Neural progenitor cell (in vitro differentiated cells): ENCODE data around the gene ZC3H13. TPM values are rescaled to one million over a fixed set of nuclear protein-coding genes. Genes with fewer than 3 reads are reported as not detected.

Experiments
- DNase-seq: peaks from one replicate; pipeline ENCODE4 v3.0.0-alpha.2; 2016; ENCODE audit warnings: low spot score
- H2AFZ ChIP-seq: fragments of 200-600 bp; sonication (generic); replicated peaks from 2 replicates; pipeline ENCODE4 v1.6.1; 2016; ENCODE audit warnings: antibody characterized with exemption
- H3F3A ChIP-seq: fragments of 200-600 bp; sonication (generic); 2 replicates; pipeline ENCODE4 v1.6.1; 2016; ENCODE audit warnings: antibody characterized with exemption, low read depth
- H3K27ac ChIP-seq: fragments of 200-600 bp; sonication (generic); 2 replicates; pipeline ENCODE4 v1.5.1; 2016; ENCODE audit warnings: mild to moderate bottlenecking
- H3K27me3 ChIP-seq: fragments of 200-600 bp; sonication (generic); 2 replicates; pipeline ENCODE4 v1.6.1; 2016; ENCODE audit warnings: mild to moderate bottlenecking, moderate library complexity
- H3K36me3 ChIP-seq: fragments of 200-600 bp; sonication (generic); 2 replicates; pipeline ENCODE4 v1.5.1; 2016
- H3K4me1 ChIP-seq: fragments of 200-600 bp; sonication (generic); 2 replicates; pipeline ENCODE4 v1.6.1; 2016; ENCODE audit warnings: mixed run types
- H3K4me2 ChIP-seq: fragments of 200-600 bp; sonication (generic); 2 replicates; pipeline ENCODE4 v1.6.1; 2016
- H3K4me3 ChIP-seq: fragments of 200-600 bp; sonication (generic); 2 replicates; pipeline ENCODE4 v1.5.1; 2016
- H3K79me2 ChIP-seq: fragments of 200-600 bp; sonication (generic); 2 replicates; pipeline ENCODE4 v1.6.1; 2016; ENCODE audit warnings: low read depth
- H3K9ac ChIP-seq: fragments of 200-600 bp; sonication (generic); 2 replicates; pipeline ENCODE4 v1.6.1; 2016
- H3K9me3 ChIP-seq: fragments of 200-600 bp; sonication (generic); 2 replicates; pipeline ENCODE4 v1.5.1; 2016; ENCODE audit warnings: low read depth
- H4K20me1 ChIP-seq: fragments of 200-600 bp; sonication (generic); 2 replicates; pipeline ENCODE4 v1.6.1; 2016; ENCODE audit warnings: low read depth
- H3K27ac Mint-ChIP-seq: 3 replicates; pipeline ENCODE4 v1.8.0; 2021; ENCODE audit warnings: mixed read lengths
- H3K27me3 Mint-ChIP-seq: 2 replicates; pipeline ENCODE4 v1.8.0; 2022; ENCODE audit warnings: low read depth, mild to moderate bottlenecking, inconsistent platforms, moderate library complexity, mixed read lengths; ENCODE audit not compliant: insufficient read depth
- H3K36me3 Mint-ChIP-seq: 3 replicates; pipeline ENCODE4 v1.8.0; 2021; ENCODE audit warnings: mixed read lengths
- H3K4me1 Mint-ChIP-seq: 3 replicates; pipeline ENCODE4 v1.8.0; 2021; ENCODE audit warnings: mixed read lengths
- H3K4me3 Mint-ChIP-seq: 3 replicates; pipeline ENCODE4 v1.8.0; 2021; ENCODE audit warnings: mild to moderate bottlenecking, moderate library complexity, mixed read lengths
- H3K9me3 Mint-ChIP-seq: 3 replicates; pipeline ENCODE4 v1.8.0; 2020; ENCODE audit warnings: mixed read lengths
- EZH2 ChIP-seq: fragments of 200-600 bp; sonication (generic); IDR thresholded peaks from 2 replicates; pipeline ENCODE4 v1.6.1; 2017; ENCODE audit warnings: antibody characterized with exemption, mild to moderate bottlenecking, moderate library complexity
- EZH2phosphoT487 ChIP-seq: fragments of 200-600 bp; sonication (generic); IDR thresholded peaks from 2 replicates; pipeline ENCODE4 v1.6.1; 2017; ENCODE audit warnings: antibody characterized with exemption
- total RNA-seq: library from RNA; depleted of rRNA; stranded (reverse); fragments of >200 nt; gene quantifications from 2 replicates; pipeline ENCODE4 v1.2.3, GENCODE V29; 2015; ENCODE audit warnings: low replicate concordance
- TF ChIP-seq, protein P1 (sequence below): fragments of 200-600 bp; sonication (generic); IDR thresholded peaks from 2 replicates; pipeline ENCODE4 v1.5.1; 2017; ENCODE audit warnings: antibody characterized with exemption, mild to moderate bottlenecking

Gene ZC3H13
- total RNA-seq, 1 donor from 2014 or later = 41.4 TPM

GRCh38 chr13:45934283-45934682 is 118.3 kb downstream of the ZC3H13 start:
- no peak overlapping the region for H3K4me3 ChIP-seq
- no peaks in the 10 kb centered on the region for H3K4me1 ChIP-seq
- Mint-ChIP-seq H3K27ac (no peak overlapping the region), H3K36me3 (no peaks in the 10 kb centered on the region), H3K9me3 (peaks cover 3% of the 10 kb centered on the region), H3K4me1 (no peaks in the 10 kb centered on the region), H3K4me3 (no peak overlapping the region), H3K27me3 (peaks cover 9% of the 10 kb centered on the region)
- no peaks in the 10 kb centered on the region for H4K20me1 ChIP-seq
- H2AFZ ChIP-seq = no peak overlapping the region
- no peaks in the 10 kb centered on the region for H3K9me3 ChIP-seq
- no peak overlapping the region for H3K4me2 ChIP-seq
- H3K27ac ChIP-seq = no peak overlapping the region
- H3K36me3 ChIP-seq = no peaks in the 10 kb centered on the region
- DNase-seq = no peak
- no peak overlapping the region for H3K9ac ChIP-seq
- H3F3A ChIP-seq = no peaks in the 10 kb centered on the region
- no peaks in the 10 kb centered on the region for H3K27me3 ChIP-seq
- no peaks in the 10 kb centered on the region for H3K79me2 ChIP-seq
- no peak for TF ChIP-seq EZH2
- TF ChIP-seq, protein P1, sequence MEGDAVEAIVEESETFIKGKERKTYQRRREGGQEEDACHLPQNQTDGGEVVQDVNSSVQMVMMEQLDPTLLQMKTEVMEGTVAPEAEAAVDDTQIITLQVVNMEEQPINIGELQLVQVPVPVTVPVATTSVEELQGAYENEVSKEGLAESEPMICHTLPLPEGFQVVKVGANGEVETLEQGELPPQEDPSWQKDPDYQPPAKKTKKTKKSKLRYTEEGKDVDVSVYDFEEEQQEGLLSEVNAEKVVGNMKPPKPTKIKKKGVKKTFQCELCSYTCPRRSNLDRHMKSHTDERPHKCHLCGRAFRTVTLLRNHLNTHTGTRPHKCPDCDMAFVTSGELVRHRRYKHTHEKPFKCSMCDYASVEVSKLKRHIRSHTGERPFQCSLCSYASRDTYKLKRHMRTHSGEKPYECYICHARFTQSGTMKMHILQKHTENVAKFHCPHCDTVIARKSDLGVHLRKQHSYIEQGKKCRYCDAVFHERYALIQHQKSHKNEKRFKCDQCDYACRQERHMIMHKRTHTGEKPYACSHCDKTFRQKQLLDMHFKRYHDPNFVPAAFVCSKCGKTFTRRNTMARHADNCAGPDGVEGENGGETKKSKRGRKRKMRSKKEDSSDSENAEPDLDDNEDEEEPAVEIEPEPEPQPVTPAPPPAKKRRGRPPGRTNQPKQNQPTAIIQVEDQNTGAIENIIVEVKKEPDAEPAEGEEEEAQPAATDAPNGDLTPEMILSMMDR = no peak
- TF ChIP-seq EZH2phosphoT487 = no peak

DNA sequence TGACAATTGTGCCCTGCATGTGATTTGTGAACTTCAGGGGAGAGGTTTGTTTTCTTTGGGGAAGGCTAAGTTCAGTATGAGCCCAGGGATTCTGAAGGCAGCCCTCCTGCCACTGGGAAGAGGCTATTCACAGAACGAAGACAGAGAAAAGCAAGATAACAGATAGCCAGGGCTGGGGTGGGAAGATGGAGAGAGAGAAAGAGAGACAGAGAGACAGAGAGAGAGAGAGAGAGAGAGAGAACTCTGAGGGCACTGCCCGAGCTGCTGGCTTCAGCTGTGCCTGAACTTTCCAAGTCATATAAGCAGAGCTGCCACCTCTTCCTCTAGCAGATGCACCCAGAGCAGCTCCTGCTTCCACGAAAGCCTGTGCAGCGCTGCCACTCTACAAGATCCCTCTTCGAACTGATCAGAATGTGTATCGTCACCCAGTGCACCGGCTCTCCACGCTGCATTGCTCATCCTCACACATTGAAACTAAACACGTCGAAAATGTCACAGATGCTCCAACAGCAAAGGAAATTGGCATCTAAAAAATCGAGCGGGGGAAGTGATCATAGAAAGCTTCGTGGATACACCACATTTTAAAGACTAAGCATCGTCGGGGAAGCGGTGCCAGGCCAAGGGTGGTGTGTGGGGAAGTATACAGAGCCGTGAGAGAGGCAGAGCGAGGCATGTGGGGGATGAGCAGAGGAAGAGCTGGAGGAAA is 119.2 kb downstream of the ZC3H13 start:
- H3F3A ChIP-seq = no peaks in the 10 kb centered on the region
- no peaks in the 10 kb centered on the region for H3K27me3 ChIP-seq
- no peaks in the 10 kb centered on the region for H3K9me3 ChIP-seq
- Mint-ChIP-seq H3K27ac (no peak overlapping the region), H3K9me3 (peaks cover 3% of the 10 kb centered on the region), H3K4me1 (no peaks in the 10 kb centered on the region), H3K27me3 (peaks cover 6% of the 10 kb centered on the region), H3K4me3 (no peak overlapping the region), H3K36me3 (no peaks in the 10 kb centered on the region)
- TF ChIP-seq EZH2 (no peak), EZH2phosphoT487 (no peak)
- TF ChIP-seq, protein P1 = no peak
- H3K4me1 ChIP-seq = no peaks in the 10 kb centered on the region
- H3K79me2 ChIP-seq = no peaks in the 10 kb centered on the region
- H3K27ac ChIP-seq = no peak overlapping the region
- no peak for DNase-seq
- no peak overlapping the region for H3K9ac ChIP-seq
- no peaks in the 10 kb centered on the region for H3K36me3 ChIP-seq
- no peak overlapping the region for H2AFZ ChIP-seq
- H4K20me1 ChIP-seq = no peaks in the 10 kb centered on the region
- H3K4me2 ChIP-seq = no peak overlapping the region
- H3K4me3 ChIP-seq = no peak overlapping the region

GRCh38 chr13:45932676-45933075 is 119.9 kb downstream of the ZC3H13 start:
- DNase-seq = no peak
- no peaks in the 10 kb centered on the region for H3K9me3 ChIP-seq
- Mint-ChIP-seq H3K4me3 (no peak overlapping the region), H3K27me3 (peaks cover 7% of the 10 kb centered on the region), H3K4me1 (no peaks in the 10 kb centered on the region), H3K9me3 (peaks cover 3% of the 10 kb centered on the region), H3K36me3 (no peaks in the 10 kb centered on the region), H3K27ac (no peak overlapping the region)
- H3K27me3 ChIP-seq = no peaks in the 10 kb centered on the region
- H3K36me3 ChIP-seq = no peaks in the 10 kb centered on the region
- H4K20me1 ChIP-seq = no peaks in the 10 kb centered on the region
- TF ChIP-seq, protein P1 = no peak
- no peak for TF ChIP-seq EZH2phosphoT487
- no peak for TF ChIP-seq EZH2
- no peak overlapping the region for H3K4me2 ChIP-seq
- H2AFZ ChIP-seq = no peak overlapping the region
- no peak overlapping the region for H3K27ac ChIP-seq
- H3F3A ChIP-seq = no peaks in the 10 kb centered on the region
- H3K9ac ChIP-seq = no peak overlapping the region
- H3K79me2 ChIP-seq = no peaks in the 10 kb centered on the region
- no peak overlapping the region for H3K4me3 ChIP-seq
- H3K4me1 ChIP-seq = no peaks in the 10 kb centered on the region
